Measurements from ENCODE around the gene PURA. TPM values are rescaled to one million over a fixed set of nuclear protein-coding genes. Genes with fewer than 3 reads are reported as not detected.
A peak's percentile ranks its signal among the peaks of the same experiment; 100 is the strongest.
"Not testable (repeated sequence)": the region's sequence is repeated elsewhere in the genome, so short reads cannot be mapped to it uniquely, and the experiment has no call there.

The PURA gene
- polyA plus RNA-seq, 2 of the 4 experiments (the other 2 are of a cell fraction), result 4.5 to 12.7 TPM

- no peak overlapping the region for H3K27ac ChIP-seq
- CTCF ChIA-PET, result interaction anchor here (1.1 to 12.9 kb wide), 8 partner anchors 9 to 110 kb away, joined by 3 to 149 read pairs (median 4); partner anchors contain the start of gene NRG2
- TF ChIP-seq RFX5 (IDR thresholded peaks at IDR 0.05) (no peak), GATA3 (IDR thresholded peaks at IDR 0.05; ENCODE audit: borderline replicate concordance) (no peak)
- FAIRE-seq (no peak), DNase-seq (ENCODE audit: low read depth in 1 of 2, low spot score in 1 of 2) (no peak), ATAC-seq (no peak)
- H3K4me2 ChIP-seq, result no peak overlapping the region
- POLR2A ChIA-PET, result no interaction called here
- WGBS (ENCODE audit: missing lambda C conversion rate), result 71% methylated on average over 7 of the region's 7 CpGs
- no peak overlapping the region for H3K4me3 ChIP-seq
- peaks cover 4% of the 10 kb centered on the region; the same call in 1 of the 3 replicates for H3K4me1 ChIP-seq
- no peaks in the 10 kb centered on the region for H3K9me3 ChIP-seq
Observed at GRCh38 chr5:140153255-140153654, 39.3 kb downstream of the PURA start.

GRCh38 chr5:140153905-140154304, 40.0 kb downstream of the PURA start:
- WGBS (ENCODE audit: missing lambda C conversion rate), result 60% methylated on average over 8 of the region's 8 CpGs
- POLR2A ChIA-PET, result no interaction called here
- TF ChIP-seq MAZ (IDR thresholded peaks at IDR 0.05; ENCODE audit: borderline replicate concordance, low read depth, low read length), result no peak
- no peak for TF ChIP-seq HMGXB4 (CRISPR knock-in tag; IDR thresholded peaks at IDR 0.05; ENCODE audit: borderline replicate concordance)
- no peak for TF ChIP-seq ATOH8 (CRISPR knock-in tag; IDR thresholded peaks at IDR 0.05; ENCODE audit: low read depth)
- TF ChIP-seq JUN (IDR thresholded peaks at IDR 0.05), result no peak
- TF ChIP-seq CBX2 (IDR thresholded peaks at IDR 0.05; ENCODE audit: borderline replicate concordance, low read depth), result no peak
- no peak for TF ChIP-seq USF2 (IDR thresholded peaks at IDR 0.05)
- TF ChIP-seq ZFP36 (IDR thresholded peaks at IDR 0.05; ENCODE audit: borderline replicate concordance, partially characterized antibody), result no peak
- no peak for TF ChIP-seq NPAS2 (CRISPR knock-in tag; IDR thresholded peaks at IDR 0.05; ENCODE audit: borderline replicate concordance)
- TF ChIP-seq HDAC2 (IDR thresholded peaks at IDR 0.05), result no peak
- TF ChIP-seq KDM5A (IDR thresholded peaks at IDR 0.05), result no peak

GRCh38 chr5:140154710-140155381, 40.9 kb downstream of the PURA start:
- POLR2A ChIA-PET, result interaction anchor here (0.6 kb wide), 1 partner anchor 192 kb away, joined by 3 read pairs; the partner anchor contains the start of gene HBEGF

More at GRCh38 chr5:140153905-140154304, 40.0 kb downstream of the PURA start:
- Histone ChIP-seq H3K4me2 (no peak overlapping the region), H3K27ac (no peak overlapping the region), H3K4me1 (peaks cover 4% of the 10 kb centered on the region; the same call in 1 of the 3 replicates), H3K9me3 (no peaks in the 10 kb centered on the region), H3K4me3 (no peak overlapping the region)
- no peak for ATAC-seq
- no peak for DNase-seq (ENCODE audit: low read depth in 1 of 2, low spot score in 1 of 2)
- CTCF ChIA-PET, result interaction anchor here (1.0 to 12.9 kb wide), 12 partner anchors 10 to 379 kb away, joined by 3 to 149 read pairs (median 4); partner anchors contain the start of gene NRG2
- FAIRE-seq, result no peak

GRCh38 chr5:140157032-140157781, 43.3 kb downstream of the PURA start:
- Histone ChIP-seq H3K4me3 (peak overlapping the region; percentile 36), H3K27ac (peak overlapping the region; percentile 60 to 87), H3K9me3 (no peaks in the 10 kb centered on the region), H3K4me1 (peaks cover 4% of the 10 kb centered on the region; the same call in 1 of the 3 replicates), H3K4me2 (peak overlapping the region; percentile 69)
- FAIRE-seq, result peak; percentile 28
- DNase-seq (ENCODE audit: low read depth in 1 of 2, low spot score in 1 of 2), result peak; percentile 80 to 95
- WGBS (ENCODE audit: missing lambda C conversion rate), result 6% methylated on average over 23 of the region's 30 CpGs
- TF ChIP-seq KDM5A (IDR thresholded peaks at IDR 0.05) (peak; percentile 46; the same call in 1 of the 2 replicates), CTCF (IDR thresholded peaks at IDR 0.05) (peak; percentile 96), SMC3 (IDR thresholded peaks at IDR 0.05) (peak; percentile 89), JUN (IDR thresholded peaks at IDR 0.05) (0 out of 5 replicates have a peak, but pooled peaks of 1 of the 2 experiments have one; percentile 34), RAD21 (conservative IDR thresholded peaks at IDR 0.05 in 1 of 2, IDR thresholded peaks at IDR 0.05 in 1 of 2) (peak; percentile 96), MAZ (IDR thresholded peaks at IDR 0.05; ENCODE audit: borderline replicate concordance, low read depth, low read length) (no peak)
- ATAC-seq, result peak; percentile 94 to 97
- ChIA-PET CTCF (interaction anchor here (0.7 to 12.9 kb wide), 20 partner anchors 8 to 379 kb away, joined by 3 to 149 read pairs (median 4); partner anchors contain the start of gene CYSTM1), POLR2A (no interaction called here)

More at GRCh38 chr5:140154710-140155381, 40.9 kb downstream of the PURA start:
- CTCF ChIA-PET, result interaction anchor here (1.0 to 12.9 kb wide), 11 partner anchors 11 to 380 kb away, joined by 3 to 149 read pairs (median 8); partner anchors contain the start of gene NRG2
- not testable (repeated sequence) for H3K9me3 ChIP-seq; H3K27ac ChIP-seq; H3K4me3 ChIP-seq; ATAC-seq; H3K4me1 ChIP-seq; H3K4me2 ChIP-seq; FAIRE-seq; DNase-seq (ENCODE audit: low read depth in 1 of 2, low spot score in 1 of 2)
- WGBS (ENCODE audit: missing lambda C conversion rate), result 73% methylated on average over 21 of the region's 21 CpGs
